GM21825 (cell line): ENCODE data around the gene SLC25A13.
"Not testable (repeated sequence)": the region's sequence is repeated elsewhere in the genome, so short reads cannot be mapped to it uniquely, and the experiment has no call there.

Source experiments
- ATAC-seq: cut with Tn5 transposase; IDR thresholded peaks from one replicate; pipeline ENCODE4 v1.9.1; 2021; ENCODE audit warnings: mild to moderate bottlenecking, moderate library complexity; ENCODE audit not compliant: unreplicated experiment

The SLC25A13 gene

DNA sequence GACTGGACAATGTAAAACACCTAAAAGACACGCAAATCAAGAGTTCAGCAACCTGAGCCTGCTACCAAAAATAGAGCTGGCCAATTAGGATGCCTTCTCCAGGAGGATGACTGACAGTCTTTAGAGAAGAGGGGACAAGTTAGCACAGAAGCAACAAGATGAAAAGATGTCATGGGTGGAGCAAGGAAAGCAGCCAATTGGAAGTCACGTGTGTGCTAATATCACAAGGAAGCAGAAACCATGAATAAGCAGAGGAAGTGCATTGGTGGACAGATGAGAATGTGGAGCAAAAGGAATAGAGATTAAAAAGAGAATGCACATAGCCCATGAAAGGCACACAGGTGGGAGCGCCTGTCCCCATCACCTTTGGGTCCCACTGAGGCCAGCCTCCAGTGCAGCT is 148.1 kb downstream of the SLC25A13 start:
- no peak for ATAC-seq

GRCh38 chr7:96169439-96169838 is 152.5 kb downstream of the SLC25A13 start:
- no peak for ATAC-seq

GRCh38 chr7:96167424-96167823 is 154.5 kb downstream of the SLC25A13 start:
- ATAC-seq: peak; percentile 67

- no peak for ATAC-seq
These were observed 160.0 kb downstream of the SLC25A13 start for GRCh38 chr7:96161897-96162296.

- ATAC-seq: no peak
These were observed 164.0 kb downstream of the SLC25A13 start for GRCh38 chr7:96157856-96158255.

DNA sequence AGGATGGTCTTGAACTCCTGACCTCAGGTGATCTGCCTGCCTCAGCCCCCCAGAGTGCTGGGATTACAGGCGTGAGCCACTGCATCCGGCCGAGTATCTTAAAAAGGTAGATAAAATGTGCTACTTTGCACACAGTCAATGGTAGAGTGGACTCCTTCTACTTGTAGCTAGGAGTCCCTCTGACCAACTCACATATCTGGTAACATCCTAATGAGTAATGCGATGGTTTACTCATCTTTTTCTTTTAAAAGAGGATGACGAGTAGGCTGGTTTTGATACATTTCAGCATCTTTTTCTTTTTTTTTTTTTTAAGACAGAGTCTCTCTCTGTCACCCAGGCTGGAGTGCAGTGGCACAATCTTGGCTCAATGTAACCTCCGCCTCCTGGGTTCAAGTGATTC is 167.4 kb downstream of the SLC25A13 start:
- ATAC-seq: not testable (repeated sequence)

DNA sequence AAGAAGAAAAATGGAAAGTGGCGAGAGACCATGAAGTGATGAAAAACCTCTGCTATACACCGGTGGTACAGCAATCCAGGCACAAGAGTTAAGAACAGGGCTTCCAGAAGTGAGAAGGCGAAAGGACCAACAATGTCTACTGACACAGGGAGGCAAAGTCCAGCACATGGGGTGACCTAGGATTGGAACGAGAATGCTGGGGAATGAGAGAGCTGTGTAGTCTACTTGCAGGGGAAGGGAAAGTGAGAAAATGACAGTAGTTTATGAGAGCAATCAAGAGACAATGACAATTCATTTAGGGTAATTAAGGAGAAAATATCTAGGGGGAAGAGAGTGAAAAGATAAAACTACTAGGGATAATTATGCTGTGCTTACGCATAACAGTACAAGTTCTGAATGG is 169.2 kb downstream of the SLC25A13 start:
- ATAC-seq: no peak

- no peak for ATAC-seq
These were observed 170.0 kb downstream of the SLC25A13 start for GRCh38 chr7:96151889-96152288.

DNA sequence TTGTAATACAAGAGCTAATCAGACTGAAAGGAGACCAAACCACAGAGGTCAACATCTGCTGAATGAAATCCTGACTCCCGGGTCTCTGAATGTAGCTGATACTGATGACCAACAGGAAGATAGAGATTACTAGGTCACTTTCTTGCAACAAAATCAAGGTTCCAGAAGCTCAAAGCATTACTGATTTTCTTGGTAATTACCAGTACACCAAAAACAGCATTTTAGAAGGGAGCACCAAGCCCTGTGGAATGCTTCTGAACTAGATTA is 177.7 kb downstream of the SLC25A13 start:
- ATAC-seq: no peak

DNA sequence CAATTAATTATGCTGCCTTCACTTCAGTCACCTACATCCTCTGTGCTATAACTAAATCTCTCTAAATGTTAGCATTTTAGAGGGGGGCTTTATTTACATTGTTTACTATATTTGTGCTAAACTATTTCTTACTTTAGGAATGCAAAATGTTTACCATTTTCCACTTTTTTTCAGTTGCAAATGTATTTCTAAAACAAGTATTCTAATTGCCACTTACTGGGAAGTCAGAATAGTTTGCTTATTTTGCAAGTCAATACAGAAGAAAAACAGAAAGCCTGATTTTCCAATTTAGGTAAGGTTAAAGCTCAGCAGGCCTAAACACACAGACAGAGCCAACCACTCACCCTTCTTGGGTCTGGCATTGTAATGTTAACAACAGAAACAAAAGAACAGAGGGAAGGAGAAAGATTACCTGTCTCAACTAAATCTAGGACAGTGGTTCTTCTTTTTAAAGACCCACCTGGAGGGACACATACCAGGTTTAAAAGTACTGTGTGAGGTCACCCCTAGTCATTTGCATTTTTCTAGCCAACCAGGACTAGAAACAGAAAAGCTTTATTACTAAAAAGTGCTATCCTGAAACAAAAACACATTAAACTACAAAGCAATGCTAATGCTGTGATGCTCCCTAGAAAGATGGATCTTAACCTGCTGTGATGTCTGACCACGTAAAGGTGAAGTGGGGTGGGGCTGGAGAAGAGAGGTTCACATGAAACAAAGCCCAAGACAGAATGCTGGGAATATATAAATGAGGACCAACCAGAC is 178.2 kb downstream of the SLC25A13 start:
- no peak for ATAC-seq

DNA sequence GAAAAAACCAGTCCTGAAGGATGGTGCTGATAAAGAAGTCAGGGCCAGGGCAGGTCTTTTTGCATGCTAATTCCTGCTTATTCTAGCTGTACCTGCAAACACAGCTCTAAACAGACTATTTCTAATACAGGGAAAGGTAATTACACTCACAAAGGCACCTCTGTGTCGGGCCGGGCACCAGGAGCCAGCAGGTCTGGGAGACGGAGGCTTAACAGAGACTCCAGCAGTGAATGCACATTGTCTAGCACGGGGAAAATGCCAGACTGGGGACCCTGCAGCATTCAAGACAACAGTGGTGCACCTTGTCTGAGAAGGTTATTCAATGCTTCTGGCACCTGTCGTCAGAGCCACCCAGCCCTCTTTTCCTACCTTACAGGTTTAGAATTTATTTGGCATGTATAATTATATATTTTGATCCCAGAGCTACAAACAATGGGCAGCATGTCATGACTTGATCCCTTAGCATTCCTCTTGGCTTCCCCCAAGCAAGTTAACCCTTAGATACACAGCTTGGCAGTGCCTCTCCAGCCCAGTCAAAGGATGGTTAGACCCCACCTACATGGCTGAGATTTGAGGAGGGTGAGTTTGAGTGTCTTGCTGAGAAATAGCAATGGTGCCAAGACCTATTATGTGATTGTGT is 185.2 kb downstream of the SLC25A13 start:
- no peak for ATAC-seq

DNA sequence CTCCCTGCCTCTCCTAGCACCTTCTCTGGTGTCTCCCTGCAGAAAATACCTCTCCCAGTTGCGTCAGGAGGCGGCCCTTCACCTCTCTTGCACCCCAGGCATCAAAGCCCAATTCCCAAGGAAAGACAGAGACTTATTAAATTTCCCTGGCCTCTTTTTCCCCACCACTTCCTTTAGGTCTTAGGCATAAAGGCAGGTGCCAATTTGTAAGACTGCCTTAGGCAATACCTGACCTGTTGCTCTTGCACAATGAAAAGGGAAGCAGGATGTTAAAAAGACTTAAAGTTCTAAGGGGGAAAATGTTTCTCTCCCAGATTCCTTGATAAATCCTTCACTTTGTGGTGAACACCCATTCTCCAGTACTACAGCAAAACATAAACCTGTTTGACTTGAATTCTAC is 186.7 kb downstream of the SLC25A13 start:
- no peak for ATAC-seq

DNA sequence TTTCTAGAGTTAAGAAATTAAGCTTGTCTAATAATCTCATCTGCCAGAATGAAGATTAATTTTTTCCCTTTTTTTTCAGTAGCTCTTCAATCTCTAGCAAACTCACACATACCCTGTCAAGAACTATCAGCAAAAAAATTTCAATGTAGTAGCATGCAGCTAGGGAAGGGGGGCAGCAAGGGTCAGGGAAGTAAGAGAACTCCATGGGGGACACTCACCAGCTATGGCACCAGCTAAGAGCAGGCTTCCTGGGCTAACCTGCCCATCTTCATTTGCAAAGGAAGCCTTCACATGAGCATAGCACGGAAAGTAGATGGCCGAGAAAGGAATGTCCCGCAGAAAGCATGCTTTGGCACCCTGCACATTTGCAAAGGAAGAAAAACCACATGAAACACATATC is 190.4 kb downstream of the SLC25A13 start:
- no peak for ATAC-seq

DNA sequence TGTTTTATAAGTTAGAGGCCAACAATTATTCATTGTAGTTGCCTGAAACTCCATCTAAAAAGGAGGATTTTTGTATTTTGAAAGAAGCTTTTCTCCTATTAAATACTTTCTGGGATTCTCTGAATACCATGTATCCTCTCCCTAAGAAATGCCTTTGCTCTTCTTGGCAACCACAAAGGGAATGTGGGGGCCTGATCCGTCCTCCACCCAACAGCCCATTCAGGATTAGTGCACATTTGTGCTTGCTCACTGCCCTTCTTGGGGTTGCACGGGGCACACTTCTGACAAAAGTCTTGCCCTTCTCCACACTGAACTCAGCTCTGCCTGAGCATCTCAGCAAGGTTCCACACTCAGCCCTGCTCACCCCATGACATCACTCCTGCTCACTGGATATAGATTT is 194.2 kb downstream of the SLC25A13 start:
- ATAC-seq: no peak

DNA sequence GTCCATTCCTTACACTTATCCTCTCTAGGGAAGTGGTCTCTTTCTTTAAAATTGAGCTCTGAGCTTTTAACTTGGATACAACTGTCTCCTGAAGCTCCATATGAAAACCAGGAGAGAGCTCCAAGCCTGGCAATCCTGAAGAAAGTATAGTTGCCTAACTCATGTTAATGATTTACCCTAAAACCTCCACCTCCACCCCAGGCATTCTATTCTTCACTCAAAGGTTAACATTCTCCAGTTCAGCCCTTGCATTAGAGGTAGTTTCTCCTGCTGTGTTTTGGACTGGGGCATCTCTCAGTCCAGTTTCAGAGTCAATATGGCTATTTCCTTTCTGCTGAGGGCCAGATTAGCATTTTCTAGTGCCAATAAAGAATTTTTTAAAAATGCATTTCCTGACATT is 195.5 kb downstream of the SLC25A13 start:
- ATAC-seq: no peak

DNA sequence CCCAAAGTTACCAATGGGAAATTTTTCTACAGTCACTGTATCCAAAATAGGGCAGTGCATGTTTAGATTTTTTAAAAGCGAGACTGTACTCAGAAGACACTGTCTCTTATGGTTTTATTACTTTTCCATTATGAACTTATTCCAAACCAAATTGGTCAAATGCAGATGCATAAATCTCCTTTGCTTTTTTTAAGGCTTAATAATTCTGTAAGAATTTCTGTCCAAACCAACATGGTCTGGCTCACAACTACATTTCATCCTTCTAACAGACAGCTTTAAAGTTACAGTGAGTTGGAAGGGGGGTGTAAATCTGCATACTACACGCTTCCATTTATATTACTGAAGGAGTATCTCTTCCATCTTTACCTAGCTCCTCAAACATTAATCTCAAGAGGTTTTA is 199.2 kb downstream of the SLC25A13 start:
- ATAC-seq: no peak

- no peak for ATAC-seq
These were observed 200.1 kb downstream of the SLC25A13 start for GRCh38 chr7:96121752-96122151.

- ATAC-seq: no peak
These were observed 201.3 kb downstream of the SLC25A13 start for GRCh38 chr7:96120445-96121225.

DNA sequence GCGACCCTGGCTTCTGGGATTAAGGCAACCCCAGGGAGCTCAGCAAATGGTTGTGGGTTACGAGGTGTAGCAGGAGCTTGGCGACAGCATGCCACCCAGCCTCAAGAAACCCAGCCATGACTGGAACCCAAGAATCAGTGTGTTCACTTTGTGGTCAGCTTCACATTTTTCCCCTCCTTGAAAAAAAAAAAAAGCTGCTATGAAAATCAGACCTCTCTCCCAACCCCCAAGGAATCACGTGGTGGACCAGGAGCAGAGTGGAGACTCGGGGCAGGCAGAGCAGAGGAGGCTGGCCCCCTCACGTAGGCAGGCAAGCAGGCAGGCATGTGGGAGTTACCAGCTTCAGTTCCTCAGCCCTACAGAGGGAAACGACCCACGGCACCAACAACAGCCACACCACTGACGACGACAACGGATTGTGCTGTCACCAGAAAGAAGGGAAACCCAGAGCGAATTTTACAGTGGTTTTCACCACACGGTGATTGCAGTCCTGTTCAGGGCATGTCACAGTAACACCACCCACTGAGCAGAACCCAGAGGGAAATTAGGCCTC is 203.4 kb downstream of the SLC25A13 start:
- ATAC-seq: no peak

GRCh38 chr7:96116173-96116572 is 205.7 kb downstream of the SLC25A13 start:
- ATAC-seq: no peak

GRCh38 chr7:96114190-96114589 is 207.7 kb downstream of the SLC25A13 start:
- ATAC-seq: no peak

- ATAC-seq: no peak
These were observed 210.5 kb downstream of the SLC25A13 start for GRCh38 chr7:96111405-96111804.
